Glomerular visceral epithelial cell (primary cell): ENCODE data around the gene NT5C2.
"Not testable (repeated sequence)": the region's sequence is repeated elsewhere in the genome, so short reads cannot be mapped to it uniquely, and the experiment has no call there.

Source experiments
- DNase-seq: peaks from one replicate; pipeline ENCODE4 v3.0.0-alpha.2; 2016; ENCODE audit errors: extremely low spot score

The NT5C2 gene

DNA sequence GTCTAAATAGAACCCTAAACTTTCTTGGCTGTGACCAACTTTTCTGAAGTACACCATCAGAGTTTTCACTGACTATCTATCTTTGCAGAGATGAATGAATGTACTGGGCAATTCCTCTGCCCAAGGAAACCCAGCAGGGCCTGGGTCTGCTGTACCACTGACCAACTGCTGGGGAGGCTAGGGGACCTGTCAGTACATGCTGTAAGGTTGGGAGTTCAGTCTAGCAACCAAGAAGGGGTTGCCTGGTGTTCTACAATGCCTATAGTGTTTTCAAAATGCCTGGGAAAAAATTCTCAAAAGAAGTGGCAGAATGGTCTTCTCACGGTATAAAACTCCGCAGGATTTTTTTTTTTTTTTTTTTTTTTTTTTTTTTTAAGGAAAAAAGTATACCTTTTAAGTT is 106.3 kb downstream of the NT5C2 start:
- DNase-seq: no peak

DNA sequence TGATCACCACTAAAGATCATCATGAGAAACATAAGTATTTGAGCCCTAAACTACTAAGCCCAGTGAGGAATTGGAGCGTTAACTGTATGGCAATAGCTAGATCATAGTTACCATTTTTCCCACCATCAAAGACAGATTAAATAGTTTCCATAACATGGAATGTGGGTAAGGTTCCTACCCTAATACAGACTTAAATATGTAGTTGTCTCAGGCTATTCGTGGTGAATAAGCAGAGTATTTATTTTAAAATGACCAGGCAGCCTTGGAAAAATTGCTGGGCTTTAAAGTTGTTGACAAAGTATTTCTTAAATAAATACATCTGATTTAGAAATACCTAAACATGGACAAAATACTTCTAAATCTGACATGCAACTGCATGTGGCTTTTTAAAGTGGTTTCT is 106.8 kb downstream of the NT5C2 start:
- DNase-seq: no peak

DNA sequence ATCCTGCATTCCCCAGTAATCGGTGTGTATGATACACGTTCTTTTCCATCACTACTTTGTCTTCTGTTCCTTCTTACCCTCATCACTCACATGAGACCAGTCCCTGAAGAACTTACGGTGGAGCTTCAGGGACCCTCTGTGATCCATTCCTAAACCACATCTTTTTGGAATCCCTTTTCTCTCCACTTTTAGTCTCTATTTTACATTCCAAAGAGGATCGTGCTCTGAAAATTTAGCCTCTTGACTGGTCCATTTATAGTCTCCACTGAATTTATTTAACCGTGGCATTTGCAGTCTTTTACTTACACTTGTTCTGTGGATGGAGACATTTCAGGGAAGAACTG is 109.1 kb downstream of the NT5C2 start:
- DNase-seq: no peak

DNA sequence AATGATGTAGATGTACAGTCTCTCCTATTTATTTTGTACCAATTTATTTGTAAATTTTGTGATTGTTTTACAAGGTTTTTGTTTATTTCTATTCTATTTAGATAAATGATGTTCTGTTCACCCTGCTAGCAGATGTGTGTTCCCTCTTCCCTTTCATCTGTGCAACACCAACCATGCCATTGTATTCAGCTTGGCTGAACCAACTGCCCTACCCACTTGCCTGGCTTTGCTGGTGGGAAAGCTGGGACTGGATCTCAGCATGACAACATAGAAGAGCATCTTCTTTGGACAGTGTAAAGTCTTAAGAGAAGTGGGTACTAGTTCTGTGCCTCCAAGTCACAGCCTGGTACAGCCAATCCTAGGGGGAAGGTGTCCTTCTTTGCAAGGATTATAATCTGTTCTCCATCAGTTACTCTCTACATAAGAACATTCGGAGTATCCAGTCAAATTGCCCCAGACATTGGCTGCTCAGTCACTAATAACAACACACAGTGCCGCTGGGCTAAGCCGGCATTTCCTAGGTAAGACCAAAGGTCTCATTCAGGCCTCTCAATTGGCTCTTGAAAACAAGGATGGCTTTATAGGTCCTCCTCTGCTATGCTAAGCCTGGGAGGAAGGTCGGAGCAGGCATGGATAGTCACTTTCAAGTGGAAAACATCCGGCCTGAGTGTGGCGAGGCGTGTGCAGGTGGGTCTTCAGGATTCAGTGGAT is 109.7 kb downstream of the NT5C2 start:
- no peak for DNase-seq

DNA sequence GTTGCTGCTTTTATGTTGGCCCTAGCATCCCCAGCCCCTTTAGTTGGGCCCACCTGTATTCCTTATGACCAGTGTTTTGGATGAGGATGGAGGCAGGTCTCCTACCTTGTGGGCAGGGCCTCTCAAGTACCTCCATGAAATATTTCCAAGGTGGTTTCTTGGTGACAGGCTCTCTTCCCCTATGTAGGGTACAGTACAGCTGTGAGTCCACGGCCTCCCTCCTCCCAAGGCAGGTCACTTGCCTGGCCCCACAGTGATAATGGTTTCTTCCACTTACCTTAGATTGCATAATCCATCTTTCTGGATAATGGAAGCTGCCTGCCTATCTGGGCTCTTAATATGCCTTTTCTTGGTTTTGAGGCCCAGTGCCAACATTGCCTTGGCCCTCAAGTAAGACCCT is 110.4 kb downstream of the NT5C2 start:
- no peak for DNase-seq

DNA sequence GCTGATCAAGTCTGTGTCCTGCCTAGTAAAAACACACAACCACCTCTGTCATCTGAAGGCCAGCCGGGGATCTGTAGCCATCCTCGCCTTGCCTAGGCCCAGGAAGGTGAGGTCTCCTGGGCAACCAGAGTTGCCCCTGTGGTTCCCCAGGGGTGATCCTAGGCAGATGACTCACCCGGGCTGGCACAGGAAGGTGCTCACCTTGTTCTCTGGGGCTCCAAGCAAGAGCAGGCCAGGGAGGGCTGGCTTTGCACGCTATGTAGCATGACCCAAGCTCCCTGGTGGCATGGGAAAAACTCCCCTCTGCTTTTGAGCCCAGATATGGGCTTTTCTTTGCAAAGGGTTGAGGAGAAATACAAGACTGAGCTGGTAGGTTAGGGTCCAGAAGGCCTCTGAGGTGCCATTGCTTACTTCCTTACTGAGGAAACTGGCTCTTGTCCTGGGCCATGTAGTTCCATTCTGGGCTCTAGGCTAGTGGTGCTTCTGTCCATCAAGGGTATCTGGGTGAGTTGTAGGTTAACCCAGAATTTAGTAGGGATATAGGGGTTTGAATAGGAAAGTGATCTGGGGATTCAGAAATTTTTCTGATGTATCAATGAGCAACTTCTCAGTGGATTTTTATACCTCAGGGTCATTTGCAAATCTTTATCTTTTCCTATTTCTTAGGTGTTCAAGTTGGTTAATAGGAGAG is 112.0 kb downstream of the NT5C2 start:
- DNase-seq: no peak

DNA sequence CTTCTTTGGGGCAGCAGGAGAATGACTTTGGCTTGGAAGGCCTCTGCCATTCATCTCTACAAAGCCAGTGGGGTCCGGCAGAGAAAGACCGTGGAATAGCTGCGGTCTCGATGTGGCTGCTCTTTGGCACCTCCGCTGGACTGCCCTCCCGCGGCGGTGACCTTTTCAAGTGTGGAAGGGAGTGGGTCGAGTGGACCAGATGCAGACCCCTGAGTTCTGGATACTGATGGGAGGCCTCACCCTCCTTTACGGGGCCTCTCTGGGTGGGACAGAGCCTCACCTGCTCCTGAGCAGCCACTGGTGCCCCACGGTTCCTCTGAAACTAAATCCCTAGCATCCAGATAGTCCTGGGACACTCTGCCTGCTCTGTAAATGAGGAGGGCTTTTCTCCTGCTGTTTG is 113.1 kb downstream of the NT5C2 start:
- no peak for DNase-seq

DNA sequence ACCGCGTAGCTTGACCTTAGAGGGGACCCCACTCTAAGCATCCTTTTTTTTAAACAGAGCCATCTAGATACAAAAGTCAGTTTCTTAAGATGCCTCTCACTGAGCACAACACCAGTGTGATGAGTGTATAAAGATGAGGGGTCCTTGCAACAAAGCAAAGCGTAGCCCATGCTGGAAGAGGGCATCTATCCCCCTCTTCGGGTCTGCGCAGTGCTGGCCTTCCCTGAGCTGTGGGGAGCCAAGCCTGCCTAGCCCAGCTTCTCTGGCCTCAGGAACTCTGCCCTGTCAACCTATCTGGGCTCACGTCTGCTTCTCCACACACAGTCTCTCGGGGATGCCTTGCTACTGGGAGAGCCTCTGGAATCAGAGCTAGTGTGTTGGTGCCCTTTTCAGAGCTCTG is 114.0 kb downstream of the NT5C2 start:
- DNase-seq: no peak

DNA sequence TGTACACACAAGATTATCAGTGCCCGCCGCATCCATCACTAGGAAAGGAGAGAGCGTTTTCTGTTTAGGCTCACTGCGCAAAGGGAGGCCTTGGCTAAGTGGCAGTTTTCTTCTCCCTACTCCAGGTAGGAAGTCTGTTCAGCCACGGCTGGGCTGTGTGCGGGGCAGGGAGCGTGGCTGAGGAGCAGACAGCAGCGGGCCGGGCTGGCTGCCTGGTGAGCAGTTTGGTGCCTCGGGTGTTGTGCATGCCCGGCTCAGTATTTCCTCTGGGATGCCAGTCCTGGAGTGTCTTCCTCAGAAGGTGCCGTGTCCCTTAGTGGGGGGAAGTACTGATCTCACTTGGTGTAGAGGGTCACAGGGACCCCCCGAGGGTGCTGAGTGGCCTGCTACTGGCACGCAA is 114.4 kb downstream of the NT5C2 start:
- no peak for DNase-seq

DNA sequence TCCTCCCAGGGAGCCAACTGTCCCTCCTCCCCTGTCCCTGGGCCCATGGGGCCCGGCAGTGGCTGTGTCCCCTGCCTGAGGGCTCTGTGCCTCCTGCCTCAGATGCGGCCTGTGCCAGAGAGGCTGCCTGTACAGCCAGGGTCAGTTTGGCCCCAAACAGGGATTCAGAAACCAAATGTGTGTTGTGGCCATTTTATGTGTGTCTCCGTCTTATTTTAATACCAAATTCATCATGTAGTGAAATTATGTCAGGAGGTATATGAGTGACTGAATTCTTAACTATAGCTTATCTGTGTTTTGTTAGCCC is 114.8 kb downstream of the NT5C2 start:
- DNase-seq: no peak

DNA sequence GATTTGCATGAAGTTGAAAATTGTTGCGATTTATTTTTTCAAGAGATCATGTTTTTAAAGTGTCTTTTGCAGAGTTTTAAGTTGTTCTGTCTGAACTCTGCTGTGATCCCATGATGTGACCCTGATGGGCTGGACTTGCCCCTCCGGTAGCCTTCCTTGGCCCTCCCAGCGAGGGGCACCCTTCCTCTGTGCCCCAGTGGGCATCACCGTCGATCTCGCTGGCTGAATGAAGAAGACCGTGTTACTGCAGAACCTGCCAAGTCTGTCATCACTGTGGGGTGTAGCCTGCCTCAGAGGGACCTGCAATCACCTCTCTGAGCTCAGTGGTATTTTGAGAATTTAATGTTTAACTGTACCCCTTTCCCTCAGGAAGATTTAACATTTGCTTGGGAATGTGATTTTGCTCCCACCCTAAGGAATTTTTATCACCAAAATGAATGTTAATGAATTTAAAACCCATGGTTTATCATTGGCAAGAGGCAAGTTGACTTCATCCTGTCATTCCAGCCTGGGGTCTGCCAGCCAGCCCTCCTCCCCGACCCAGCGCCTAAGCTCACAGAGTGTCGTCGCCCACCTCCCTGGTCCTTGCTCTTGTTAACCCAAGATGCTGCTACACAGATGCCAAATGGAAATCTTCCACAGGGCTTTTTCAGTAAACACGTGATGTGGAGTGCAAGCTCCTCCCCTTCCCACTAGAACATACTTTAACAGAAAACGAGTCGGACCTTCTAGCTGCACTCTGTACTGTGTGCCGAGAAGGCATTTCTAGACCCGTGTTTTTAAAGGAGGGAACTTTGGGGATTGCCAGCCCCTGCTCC is 115.4 kb downstream of the NT5C2 start:
- no peak for DNase-seq

DNA sequence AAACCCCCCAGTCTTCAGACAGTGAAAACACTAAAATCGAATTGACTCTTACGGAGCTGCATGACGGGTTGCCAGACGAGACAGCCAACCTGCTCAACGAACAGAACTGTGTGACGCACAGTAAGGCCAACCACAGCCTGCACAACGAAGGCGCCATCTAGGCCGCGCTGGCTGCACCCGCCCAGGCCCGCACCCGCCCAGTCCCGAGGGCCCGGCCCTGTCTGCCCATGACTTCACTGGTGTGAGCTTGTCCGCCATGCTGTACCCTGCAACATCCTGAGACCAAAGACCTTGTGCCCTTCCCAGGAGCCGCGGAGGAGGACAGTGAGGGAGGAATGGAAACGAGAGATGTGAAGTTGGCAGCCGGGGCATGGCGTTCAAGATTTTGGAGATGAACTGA is 116.1 kb downstream of the NT5C2 start:
- DNase-seq: no peak

DNA sequence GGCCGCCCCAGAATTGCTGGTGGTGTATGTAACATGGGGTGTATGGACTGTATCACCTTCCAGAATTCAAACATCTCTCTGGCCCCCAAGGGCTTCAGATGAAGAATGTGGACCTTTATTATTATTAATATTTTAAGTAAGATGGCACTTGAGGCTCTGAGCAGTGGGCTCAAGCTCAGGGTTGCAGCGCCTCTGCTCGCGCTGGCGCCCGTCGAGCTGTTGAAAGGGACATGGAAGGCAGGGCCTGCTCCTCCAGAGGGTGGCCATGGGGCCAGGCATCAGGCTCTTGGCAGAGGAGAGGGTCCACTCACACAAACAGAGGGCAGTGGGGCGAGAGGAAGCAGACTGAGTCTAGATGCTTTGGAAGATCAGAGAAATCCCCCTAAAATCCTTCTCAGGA is 120.2 kb downstream of the NT5C2 start:
- no peak for DNase-seq

DNA sequence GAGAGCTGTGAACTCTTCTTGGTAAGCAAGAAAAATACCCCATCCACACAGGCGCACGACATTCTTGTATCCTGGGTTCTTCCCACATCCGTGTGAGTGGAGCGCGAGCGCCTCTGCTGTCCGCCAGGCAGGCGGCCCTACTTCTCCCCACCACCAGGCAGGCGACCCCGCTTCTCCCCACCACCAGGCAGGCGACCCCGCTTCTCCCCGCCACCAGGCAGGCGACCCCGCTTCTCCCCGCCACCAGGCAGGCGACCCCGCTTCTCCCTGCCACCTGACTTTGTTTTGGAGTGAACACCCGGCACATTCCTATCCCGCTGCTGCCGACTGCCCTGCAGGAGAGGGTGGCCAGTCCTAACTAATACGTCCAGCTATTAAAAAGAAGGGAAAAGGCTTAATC is 120.8 kb downstream of the NT5C2 start:
- DNase-seq: no peak

DNA sequence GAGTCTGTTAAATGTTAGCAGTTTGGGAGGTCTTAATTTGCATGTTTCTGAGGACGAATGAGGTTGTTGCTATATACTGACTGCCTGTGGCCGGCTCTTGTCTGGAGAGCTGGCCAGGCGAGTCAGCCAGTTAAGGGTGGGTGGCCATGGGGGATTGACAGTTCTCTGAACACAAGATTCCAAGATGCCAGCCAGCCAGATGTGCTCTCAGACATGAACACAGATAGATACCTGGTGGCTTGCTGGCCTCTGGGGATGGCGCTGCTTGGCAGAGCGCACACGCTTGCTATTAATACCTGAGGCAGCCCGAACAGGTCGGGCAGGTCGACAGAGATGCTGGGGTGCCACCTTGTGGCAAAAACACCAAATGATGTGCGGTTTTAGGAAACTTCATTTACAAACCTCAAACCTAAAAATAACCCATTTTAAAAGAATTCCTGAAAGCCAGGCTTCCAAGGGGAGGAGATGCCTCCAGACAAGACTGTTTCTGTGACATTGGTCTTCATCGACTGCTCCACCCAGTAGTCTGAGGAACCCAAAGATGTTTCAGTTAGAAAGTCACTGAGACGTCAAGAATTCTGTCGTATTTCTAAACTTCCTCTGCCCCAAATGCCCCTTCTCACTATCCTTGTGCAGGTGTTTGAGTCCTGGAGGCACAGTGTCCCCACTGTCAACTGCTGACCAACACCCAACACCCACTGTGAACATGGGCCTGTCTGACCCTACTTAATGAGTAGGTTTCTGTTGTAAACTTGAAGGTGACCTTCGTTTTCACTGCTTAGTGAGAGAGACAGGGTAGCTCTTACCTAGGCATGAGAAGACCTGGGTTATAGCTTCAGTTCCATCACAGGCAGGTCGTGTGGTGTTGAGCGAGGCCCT is 123.4 kb downstream of the NT5C2 start:
- peak; percentile 65 for DNase-seq

DNA sequence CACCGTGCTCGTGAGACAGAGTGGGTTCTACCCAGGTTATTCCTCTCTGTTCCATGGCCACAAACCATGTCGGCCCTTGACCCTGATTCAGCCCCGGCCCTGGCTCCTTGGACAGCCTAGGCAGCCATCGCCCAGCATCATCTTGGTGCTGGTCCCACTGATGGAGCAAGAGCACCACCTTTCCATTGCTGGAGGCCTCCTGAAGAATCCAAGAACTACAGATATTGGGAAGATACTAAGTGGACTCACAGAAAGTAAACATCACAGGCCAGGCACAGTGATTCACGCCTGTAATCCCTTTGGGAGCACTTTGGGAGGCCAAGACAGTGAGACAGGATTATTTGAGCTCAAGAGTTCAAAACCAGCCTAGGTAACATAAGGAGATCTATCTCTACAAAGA is 125.1 kb downstream of the NT5C2 start:
- no peak for DNase-seq

DNA sequence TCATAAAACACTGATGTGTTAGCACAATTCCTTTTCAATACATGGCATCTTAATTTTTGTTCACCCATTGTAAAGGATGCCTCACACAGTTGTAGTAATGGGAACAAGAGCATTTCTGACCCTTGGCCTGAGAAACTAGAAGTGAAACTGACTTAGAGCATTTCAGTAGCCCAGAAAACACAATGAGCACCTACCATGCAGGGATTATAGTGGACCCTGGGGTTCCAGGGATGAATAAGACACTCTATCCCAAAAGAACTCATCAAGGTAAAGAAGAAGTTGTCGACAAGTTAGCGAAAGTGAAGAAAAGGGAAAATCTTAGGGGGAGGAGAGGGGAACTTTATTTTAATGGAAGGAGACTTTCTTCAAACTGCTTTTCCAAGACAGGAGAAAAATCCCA is 125.6 kb downstream of the NT5C2 start:
- no peak for DNase-seq

DNA sequence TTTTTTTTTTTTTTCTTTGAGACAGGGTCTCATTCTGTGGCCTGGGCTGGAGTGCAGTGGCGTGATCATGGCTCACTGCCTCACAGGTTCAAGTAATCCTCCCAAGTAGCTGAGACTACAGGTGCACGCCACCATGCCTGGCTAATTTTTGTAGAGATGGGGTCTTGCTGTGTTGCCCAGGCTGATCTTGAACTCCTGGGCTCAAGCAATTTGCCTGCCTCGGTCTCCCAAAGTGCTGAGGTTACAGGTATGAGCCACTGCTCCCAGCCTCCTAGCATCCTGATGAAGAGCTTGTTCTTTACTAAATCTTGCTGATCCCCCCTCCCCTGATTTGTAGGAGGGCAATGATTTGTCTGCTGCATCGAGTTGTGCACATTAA is 126.0 kb downstream of the NT5C2 start:
- not testable (repeated sequence) for DNase-seq

DNA sequence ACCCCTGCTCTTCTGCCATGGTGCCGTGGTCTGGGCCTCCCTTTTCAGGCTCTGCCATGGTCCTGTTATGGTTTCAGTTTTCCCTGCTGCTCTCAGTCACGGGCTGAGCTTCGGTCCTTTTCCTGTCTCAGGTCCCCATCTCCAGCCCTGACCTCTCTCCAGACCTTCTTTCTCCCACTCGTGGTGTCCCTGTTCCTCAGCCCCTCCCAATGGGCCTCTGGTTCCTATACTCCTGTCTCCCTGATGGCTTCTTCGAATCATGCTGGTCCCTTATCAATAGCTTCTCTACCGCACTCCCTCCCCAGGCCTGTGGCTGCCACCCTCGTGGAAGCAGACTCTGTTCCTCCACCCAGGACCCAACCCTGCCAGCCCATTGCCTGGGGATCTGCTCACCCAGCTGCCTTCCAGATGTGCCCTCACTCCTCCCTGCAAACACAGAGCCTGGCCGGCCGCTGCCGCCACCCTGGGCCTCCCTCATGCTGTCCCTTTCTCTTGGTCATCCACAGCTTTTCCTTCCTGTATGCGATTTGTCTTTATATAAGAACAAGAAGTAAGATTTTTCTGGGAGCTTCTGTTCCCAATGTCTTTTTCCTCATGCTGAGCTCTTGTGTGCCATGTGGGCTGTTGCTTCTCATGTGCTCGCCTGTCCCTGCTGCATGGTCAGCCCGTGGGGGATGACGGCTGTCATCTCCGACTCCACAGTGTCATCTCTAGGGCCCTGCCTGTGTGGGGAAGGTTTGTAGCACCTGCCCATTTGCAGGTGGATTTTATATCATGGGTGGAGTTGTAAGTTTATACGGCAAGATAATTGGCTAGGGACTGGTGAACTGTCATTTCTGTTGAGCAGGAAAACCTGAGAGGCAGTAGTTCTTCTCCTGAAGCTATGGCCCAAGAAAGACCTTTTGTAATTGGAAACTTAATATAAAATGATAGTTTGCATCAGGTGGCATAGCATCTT is 126.7 kb downstream of the NT5C2 start:
- DNase-seq: no peak

DNA sequence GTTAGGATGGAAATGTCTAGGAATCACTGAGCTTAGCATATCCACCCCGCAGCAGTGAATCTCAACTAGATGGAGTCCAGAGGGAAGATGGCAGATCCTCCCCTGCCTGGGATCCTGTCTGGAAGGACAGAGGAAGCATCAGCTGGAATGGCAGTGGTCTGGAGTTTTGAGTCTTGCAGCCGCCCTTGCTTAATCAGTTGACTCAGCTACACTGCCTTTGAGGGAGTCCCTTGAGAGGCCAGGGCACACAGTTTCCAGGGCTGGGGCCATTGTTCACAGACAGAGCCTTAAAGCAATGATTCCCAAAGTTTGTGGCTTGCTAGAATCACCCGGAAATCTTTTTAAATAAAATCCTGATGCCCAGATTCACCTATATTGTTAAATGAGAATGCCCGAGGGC is 128.1 kb downstream of the NT5C2 start:
- no peak for DNase-seq
